CD4-positive, alpha-beta T cell treated with Interferon alpha-2 for 1 hour (primary cell): Measurements from ENCODE around the gene TYRO3.

Source experiments
- DNase-seq, 2 donors: peaks; one replicate each; pipeline ENCODE4 v3.0.0-alpha.2; 2020 to 2022

Gene TYRO3

DNA sequence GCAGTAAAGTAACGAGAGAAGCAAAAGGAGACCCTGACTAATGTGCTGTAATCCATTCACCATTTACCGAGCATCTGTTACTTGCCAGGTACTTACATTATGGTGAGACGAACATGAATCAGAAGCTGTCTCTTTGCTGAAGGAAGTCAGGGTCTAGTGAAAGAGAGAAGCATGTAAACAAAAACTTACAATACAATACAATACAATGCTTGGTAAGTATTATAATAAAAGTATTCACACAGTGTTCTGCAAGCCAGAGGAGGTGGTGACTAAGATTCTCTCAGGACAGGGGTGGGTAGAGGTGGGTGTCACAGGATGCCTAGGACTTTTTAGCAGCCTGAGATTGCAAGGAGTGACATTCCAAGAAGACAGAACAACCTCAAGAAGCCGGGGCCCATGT, 51.0 kb downstream of the TYRO3 start:
- DNase-seq: no peak

DNA sequence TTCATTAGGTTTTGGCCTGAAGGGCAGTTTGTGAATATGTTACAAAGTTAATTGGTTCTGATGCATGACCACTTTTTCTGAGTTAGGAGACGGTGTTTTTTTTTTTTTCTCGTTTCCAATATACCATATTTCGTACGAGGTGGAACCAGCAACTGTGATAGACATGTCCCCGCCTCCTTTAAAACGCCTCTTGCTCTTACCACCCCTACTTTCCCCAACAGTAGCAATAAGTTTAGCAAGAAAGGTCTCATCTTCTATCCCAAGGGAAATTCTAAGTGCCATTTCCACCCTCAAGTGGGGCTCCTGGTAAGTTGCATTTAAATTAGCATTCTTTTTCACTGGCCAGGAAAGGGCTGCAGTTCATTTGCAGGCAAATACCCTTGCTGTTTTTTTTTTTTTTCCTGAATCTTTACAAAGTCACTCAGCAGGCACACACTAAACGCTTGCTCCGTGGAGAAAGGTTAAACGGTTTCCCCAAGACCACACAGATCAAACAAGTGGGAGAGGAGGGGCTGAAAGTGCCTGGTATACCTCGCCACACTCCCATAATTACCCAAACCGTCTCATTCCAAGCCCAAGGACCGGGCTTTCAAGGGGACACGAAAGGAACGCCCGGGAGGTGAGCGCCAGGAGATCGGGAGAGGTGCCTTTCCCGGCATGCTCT, 61.7 kb downstream of the TYRO3 start:
- DNase-seq: peak in 1 of 2 donors; percentile 1

DNA sequence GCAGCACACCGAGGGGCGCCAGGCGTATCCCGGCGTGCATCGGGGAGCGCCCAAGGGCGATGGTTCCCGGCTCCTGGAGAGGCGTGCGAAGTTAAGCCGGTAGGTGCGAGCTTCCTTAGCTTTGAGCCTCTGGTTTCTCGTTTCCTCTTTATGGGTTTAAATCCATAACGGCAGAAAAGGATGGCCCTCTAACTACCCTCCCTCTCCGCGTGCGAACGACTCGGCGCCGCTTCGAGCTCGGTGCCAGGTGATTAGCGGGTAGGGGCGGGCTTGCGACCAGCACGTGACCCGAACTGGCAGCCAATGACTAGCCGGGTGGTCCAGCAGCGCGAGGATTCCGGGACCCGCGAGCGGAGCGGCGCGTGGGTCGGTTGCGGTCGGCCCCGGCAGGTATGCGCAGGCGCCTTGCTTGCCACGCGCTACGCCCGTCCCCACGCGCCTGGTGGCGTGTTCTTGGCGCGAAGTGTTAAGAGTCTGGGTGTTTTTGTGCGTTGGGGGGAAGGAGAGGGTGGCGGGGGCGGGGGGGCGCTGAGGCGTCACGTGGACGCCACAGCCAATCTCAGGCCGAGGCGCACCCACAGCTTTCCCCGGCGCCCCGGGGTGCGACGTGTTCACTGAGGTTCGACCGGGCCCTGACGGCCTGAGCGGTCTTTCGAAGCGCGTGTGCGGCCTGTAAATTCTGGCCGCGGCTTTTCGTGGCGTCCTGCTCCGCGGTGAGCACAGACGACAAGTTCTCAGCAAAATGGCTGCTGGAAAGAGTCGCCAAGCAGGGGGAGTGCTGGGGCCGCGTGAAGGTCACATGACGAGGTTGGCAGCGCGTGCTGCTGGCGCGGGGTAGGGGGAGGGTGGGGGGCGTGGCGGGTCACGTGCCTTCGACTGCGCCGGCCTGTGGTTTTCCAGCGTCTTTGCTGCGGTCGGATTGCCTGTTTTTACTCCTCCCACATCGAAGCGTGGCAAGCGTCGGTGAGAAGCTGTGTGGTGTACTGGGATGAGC, 62.5 kb downstream of the TYRO3 start:
- DNase-seq: peak; percentile 83 to 86

DNA sequence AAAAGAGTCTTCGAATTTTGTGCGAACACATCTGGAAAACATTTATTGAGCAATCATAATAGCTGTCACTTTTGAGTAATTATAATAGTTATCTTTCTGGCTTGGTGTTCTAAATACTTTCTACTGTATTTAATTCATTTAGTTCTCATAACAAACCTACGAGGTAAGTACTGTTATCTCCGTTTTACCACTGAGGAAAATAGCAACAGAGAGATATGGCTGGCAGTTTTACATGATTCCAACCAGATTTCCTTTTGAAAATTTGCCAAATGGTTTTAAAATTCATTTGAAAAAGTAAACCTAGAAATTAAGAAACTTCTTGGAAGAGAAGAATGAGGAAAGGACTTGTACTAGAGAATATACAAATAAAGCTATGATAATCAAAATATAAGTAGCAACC, 63.9 kb downstream of the TYRO3 start:
- DNase-seq: no peak

DNA sequence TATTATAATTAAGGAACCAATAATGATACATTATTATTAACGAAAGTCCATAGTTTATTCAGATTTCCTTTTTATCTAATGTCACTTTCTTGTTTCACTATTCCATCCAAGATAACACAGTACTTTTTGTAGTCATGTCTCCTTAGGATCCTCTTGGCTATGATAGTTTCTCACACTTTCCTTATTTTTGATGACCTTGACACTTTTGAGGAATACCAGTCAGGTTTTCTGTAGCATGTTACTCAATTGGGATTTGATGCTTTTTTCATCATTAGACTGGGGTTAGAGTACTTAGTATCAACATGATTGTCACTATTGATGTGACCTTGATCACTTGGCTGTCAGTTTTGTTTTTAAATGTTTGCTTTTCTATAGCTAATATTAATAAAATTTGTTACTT, 68.2 kb downstream of the TYRO3 start:
- DNase-seq: no peak

DNA sequence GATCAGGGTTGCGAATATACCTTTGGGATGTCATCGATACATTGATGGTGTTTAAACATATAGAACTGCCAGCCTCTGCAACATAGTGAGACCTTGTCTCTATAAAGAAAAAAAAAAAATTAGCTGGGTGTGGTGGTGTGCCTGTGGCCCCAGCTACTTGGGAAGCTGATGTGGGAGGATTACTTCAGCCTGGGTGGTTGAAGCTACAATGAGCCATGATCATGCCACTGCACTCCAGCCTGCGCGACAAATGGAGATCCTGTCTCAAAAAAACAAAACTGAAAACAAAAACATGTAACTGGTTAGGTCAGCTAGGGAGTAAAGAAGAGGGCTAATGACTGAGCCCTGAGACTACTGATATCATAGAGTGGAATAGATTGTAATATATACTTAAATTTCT, 70.5 kb downstream of the TYRO3 start:
- DNase-seq: no peak

DNA sequence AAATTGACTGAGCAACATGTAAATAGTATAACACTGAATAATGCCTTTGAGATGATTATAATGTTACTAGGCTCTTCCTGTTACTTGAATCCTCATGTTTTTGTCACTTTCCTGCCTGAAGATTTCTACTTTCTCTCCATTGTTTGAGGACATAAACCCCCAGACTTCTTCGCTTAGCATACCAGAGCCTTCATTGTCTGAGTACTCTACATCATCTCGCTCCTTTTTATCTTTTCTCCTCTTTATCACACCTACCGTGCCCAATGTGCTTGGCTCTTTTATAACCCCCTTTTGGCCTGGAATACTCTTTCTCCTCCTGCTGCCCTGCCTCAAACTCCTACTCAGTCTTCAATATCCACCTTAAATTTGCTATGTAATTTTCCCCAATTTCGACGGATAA, 70.9 kb downstream of the TYRO3 start:
- no peak for DNase-seq

DNA sequence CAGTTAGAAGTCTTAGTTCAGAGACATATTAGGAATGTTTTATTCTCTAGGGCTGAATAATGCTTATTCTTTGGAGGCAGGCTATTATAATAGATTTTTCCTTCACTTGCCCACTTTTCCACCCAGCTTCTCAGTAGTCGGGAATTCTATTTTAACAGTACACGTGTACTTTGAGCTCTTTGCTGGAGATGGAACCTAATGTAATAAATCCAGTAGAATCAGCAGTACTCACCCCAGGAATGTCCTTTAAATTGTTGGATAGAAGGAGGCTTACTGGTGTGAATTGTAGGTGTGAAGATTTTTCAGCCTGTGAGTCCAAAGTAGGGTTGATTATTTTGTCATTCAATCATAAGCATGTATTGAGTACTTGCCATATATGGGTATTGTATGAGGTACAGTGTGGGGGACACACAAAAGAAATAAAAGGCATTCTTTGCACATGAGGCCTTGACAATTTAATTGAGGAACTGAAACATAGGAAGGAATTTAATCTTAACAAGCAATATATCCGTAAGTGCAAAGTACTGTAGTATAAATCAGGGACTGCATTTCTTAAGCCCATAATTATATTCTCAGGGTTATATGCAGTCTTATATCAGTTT, 71.7 kb downstream of the TYRO3 start:
- no peak for DNase-seq

DNA sequence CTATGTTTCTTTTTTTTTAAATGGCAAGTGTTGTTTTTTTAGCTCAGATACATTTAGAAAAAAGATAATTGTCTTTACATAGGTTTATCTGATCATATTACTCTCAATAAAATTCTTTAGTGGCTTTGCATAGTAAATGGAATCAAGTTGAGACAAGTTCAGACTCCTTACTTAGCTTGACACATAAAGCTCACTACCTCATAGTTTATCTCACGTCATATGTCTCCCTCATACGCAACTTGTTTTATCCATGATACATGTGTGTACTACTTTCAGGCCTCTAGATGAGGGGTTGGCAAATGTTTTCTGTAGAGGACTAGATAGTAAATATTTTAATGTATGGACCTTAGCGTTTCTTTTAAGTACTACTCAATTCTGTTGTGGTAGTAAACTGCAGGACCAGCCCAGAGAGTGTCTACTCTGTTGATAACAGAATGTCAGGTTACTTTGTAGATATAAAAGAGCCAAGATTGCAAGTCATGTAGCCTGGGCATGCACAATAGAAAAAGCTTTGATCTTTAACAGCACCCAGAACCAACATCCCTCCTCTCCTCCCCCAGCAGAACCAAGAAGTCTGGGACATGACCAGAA, 73.0 kb downstream of the TYRO3 start:
- DNase-seq: no peak
